D721Med (cell line): ENCODE data around the gene AGPAT2.

Experiments
- DNase-seq: peaks from one replicate; pipeline ENCODE4 v3.0.0; 2011; ENCODE audit warnings: low spot score; ENCODE audit not compliant: insufficient read length
- FAIRE-seq: peaks from 2 replicates; lab custom pipeline; 2011; peaks lifted over from hg19 to GRCh38; lab: Jason Lieb, UNC
- TF ChIP-seq, protein P1 (sequence below): IDR thresholded peaks from 2 replicates; pipeline ENCODE4 v1.5.1; 2012; ENCODE audit warnings: mild to moderate bottlenecking, control low read depth; ENCODE audit not compliant: insufficient read depth; ENCODE audit errors: missing control alignments

Gene AGPAT2

DNA sequence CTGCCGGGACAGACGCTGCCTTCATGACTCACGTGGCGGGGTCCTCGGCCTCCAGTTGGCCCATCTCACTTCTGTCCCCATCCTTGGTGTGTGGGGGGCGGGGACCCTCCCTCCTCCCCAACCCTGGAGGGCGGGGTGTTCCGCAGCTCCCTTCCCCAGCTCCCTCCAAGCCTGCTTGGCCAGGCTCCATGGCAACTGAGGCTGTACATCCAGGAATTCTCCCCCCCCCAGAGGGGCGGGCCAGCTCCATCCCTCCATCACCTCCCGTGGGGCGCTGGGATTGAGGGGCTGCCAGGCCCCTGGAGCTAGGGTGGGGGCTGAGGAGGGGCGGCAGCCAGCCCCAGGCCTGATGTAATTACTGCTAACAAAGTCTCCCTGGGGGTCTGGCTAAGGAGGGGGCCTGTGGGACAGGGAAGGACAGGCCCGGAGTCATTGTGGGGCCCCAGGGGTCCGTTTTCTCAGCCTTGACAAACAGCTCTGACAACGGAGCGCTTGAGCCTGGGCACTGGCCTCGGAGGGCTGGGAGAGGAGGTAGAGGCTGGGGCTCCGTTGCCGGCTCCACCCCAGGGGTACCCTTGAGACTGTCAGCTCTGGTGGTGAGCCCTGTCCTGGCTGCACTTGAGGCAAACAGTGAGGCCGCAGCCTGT, 33.1 kb upstream of the AGPAT2 start:
- FAIRE-seq (no peak), DNase-seq (no peak)
- TF ChIP-seq, protein P1, sequence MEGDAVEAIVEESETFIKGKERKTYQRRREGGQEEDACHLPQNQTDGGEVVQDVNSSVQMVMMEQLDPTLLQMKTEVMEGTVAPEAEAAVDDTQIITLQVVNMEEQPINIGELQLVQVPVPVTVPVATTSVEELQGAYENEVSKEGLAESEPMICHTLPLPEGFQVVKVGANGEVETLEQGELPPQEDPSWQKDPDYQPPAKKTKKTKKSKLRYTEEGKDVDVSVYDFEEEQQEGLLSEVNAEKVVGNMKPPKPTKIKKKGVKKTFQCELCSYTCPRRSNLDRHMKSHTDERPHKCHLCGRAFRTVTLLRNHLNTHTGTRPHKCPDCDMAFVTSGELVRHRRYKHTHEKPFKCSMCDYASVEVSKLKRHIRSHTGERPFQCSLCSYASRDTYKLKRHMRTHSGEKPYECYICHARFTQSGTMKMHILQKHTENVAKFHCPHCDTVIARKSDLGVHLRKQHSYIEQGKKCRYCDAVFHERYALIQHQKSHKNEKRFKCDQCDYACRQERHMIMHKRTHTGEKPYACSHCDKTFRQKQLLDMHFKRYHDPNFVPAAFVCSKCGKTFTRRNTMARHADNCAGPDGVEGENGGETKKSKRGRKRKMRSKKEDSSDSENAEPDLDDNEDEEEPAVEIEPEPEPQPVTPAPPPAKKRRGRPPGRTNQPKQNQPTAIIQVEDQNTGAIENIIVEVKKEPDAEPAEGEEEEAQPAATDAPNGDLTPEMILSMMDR, result no peak

DNA sequence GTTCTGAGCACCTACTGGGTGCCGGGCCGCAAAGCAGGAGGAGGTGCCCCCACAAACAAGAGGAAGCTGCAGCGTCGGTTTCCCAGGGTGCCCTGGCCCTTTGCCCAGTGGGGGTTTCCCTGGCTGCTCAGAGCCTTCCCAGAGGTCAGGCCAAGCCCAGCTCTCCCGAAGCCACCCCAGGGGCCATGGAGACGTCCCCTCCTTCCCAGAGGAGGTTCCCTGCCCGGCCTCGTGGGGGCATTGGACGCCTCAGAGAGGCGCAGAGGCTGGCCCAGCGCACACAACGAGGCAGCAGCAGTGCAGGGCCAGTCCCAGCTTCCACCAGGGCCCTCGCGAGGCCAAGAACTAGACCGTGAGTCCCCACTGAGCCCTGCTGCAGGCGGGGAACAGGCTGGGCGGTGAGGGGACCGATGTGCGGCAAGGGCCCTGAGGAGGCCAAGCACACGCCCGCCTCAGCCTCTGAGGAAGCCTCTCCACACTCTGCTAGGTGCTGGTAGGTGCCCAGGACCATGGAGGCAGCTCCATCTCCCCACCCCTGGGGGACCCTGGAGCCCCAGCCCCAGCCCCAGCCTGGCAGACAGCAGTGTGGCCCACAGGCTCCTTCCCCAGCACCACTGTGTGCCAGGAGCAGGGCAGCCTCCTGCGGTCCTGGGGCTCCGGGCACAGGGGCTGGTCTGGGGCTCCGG, 32.1 kb upstream of the AGPAT2 start:
- TF ChIP-seq, protein P1, result no peak
- DNase-seq (no peak), FAIRE-seq (no peak)

DNA sequence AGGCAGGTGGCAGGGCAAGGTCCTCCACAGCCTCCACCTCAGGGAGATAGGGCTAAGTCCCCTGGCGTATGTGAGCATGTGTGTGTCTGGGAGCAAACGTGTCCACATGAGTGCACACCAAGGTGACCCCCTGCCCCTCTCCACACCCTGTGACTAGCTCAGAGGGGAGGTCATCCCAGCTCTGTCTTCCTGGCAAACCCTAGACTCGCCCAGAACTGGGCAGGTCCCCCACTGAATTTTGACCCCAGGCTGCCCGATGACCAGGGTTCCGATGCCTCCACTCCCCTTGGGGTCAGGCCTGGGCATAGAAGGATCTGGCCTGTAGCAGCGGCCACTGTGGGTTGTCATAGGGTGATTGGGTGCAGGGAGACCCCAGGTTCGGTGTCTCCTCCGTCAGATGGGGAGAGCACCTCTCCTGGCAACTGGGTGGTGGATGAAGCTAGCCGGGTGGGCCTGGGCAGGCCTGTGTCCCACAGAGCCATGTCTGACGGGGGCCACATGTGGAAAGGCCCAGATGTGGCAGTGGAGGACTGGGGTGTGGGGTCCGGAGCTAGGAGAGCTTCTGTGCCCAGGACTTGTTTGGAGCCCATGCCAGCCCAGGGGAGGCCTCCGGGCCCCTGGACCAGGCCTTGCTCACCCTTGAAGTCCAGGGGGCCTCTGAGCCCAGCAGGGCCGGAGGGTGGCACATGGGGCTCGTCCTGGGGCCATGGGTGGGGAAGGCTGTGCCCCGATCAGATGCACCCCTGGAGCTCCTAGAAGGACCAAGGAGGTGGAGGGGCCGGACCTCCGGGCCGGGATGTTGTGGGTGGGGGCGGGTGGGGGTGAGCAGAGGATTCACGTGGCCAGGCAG, 31.3 kb upstream of the AGPAT2 start:
- TF ChIP-seq, protein P1, result no peak
- FAIRE-seq (no peak), DNase-seq (no peak)

DNA sequence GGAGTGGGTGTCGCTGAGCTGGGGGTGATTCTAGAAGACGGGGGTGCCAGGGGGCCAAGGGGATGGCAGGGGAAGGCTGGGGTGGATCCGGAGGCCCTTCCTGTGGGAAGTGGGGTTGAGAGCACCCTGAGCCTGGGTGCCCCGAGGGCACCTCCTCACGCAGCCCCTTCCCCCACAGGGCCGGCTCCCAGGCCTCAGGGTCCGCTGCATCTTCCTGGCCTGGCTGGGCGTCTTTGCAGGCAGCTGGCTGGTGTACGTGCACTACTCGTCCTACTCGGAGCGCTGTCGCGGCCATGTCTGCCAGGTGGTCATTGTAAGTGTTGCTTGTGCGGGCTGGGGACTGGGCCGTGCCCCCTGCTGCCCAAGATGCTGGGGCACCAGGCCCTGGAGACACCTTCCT, 30.1 kb upstream of the AGPAT2 start:
- FAIRE-seq, result no peak
- no peak for DNase-seq
- TF ChIP-seq, protein P1, result no peak

DNA sequence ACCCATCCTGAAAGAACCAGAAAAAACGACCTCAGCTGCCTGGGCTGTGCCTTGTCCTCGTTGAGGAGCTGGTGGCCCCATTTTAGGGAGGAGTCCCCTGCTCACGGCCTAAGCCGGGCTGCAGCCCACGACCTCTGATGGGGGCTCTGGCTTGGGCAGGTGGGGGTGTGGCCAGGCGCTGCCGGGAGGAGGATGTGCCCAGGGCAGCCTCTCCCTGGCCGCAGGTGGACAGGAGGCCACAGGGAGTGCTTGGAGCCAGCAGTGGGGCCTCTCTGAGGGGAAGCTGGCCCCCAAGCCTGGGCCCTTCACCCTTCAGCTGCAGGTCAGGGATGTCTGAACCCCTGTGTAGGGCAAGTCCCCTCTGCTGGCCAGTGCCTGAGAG, 27.6 kb upstream of the AGPAT2 start:
- TF ChIP-seq, protein P1, result no peak
- no peak for FAIRE-seq
- no peak for DNase-seq

DNA sequence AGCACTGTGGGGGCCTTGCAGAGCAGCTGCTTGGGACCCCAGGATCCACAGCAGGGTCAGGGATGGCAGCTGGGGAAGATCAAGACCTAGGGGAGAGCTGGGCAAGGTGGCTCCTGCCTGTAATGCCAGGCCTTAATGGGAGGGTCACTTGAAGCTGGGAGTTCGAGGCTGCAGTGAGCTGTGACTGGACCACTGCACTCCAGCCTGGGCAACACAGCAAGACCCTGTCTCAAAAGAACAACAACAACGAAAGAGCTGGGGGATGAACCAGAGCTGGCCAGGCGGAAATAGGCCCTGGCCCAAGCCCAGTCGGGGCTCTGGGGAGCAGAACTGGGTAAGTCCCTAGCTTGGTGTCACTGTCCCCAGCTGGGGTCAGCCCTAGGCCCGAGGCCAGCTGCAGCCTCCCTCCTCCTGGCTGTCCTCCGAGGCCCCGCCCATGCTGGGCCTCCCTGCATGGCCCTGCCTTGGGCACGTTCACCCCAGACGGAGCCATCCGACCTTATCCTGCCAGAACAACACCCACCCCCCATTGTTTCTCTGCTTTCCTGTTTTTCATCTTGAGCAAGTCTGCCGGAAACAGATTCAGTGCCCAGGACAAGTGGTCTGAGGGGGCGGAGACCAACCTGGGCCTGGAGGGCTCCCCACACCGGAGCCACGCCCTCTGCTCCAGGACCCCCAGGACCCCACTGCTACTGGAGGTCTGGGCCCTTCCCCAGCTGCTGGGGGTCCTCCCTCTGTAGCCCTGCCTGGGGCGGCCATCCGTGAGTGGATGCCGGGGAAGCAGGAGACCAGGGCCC, 27.0 kb upstream of the AGPAT2 start:
- TF ChIP-seq, protein P1, result no peak
- DNase-seq (no peak), FAIRE-seq (no peak)
